CD4-positive, alpha-beta T cell treated with Interleukin-2 at 100 ng/mL for 4 hours (primary cell): ENCODE measurements around the gene ZNF174.

ENCODE experiments used
- DNase-seq: peaks from one replicate; pipeline ENCODE4 v3.0.0-alpha.2; 2020; ENCODE audit warnings: low spot score

Gene ZNF174

GRCh38 chr16:3443108-3444031 lies 42.4 kb downstream of the ZNF174 start, which contains the start of the genes NAA60 and ZNF597:
Gene NAA60 (plus strand): TSS chr16:3443680. CDS start chr16:3476228, 32,548 bp downstream.
Gene ZNF597 (minus strand): TSS chr16:3443504. CDS start chr16:3443153, 351 bp downstream.
- peak; percentile 89 for DNase-seq

- no peak for DNase-seq
These were observed 43.0 kb downstream of the ZNF174 start for GRCh38 chr16:3444032-3444388.

- no peak for DNase-seq
These were observed 53.1 kb downstream of the ZNF174 start for GRCh38 chr16:3454093-3454492.

- DNase-seq, result no peak
These were observed 53.7 kb downstream of the ZNF174 start for GRCh38 chr16:3454631-3455147.

- DNase-seq, result peak; percentile 88
These were observed 56.6 kb downstream of the ZNF174 start for GRCh38 chr16:3457434-3458252.

GRCh38 chr16:3458278-3458851 lies 57.4 kb downstream of the ZNF174 start:
- no peak for DNase-seq

GRCh38 chr16:3458852-3459361 lies 57.9 kb downstream of the ZNF174 start:
- DNase-seq, result peak; percentile 26
